Bronchial epithelial cell (primary cell): Measurements from ENCODE around the gene FBXO2. TPM values are rescaled to one million over a fixed set of nuclear protein-coding genes. Genes with fewer than 3 reads are reported as not detected.

Experiments used
- DNase-seq: peaks from one replicate; pipeline ENCODE4 v3.0.0-alpha.2; 2010; ENCODE audit warnings: low read depth
- FAIRE-seq: peaks from 2 replicates; lab custom pipeline; 2011; peaks lifted over from hg19 to GRCh38; lab: Jason Lieb, UNC
- H3K27me3 ChIP-seq: 2 replicates; pipeline ENCODE4 v1.5.1; 2011; ENCODE audit warnings: low read length; ENCODE audit not compliant: control insufficient read depth, insufficient read depth
- H3K36me3 ChIP-seq: 2 replicates; pipeline ENCODE4 v1.5.1; 2011; ENCODE audit warnings: low read length; ENCODE audit not compliant: control insufficient read depth, insufficient read depth
- H3K4me3 ChIP-seq: 2 replicates; pipeline ENCODE4 v1.5.1; 2011; ENCODE audit warnings: mild to moderate bottlenecking, low read depth, low read length, control low read depth
- total RNA-seq: library from RNA; depleted of rRNA; stranded (reverse); fragments of >200 nt; gene quantifications from 2 replicates; pipeline ENCODE4 v1.2.1, GENCODE V29; 2014
- TF ChIP-seq, protein P1 (sequence below): IDR thresholded peaks from 2 replicates; pipeline ENCODE4 v1.5.1; 2011; ENCODE audit warnings: mild to moderate bottlenecking, moderate library complexity, low read length, control low read depth, inconsistent platforms; ENCODE audit not compliant: insufficient read depth, severe bottlenecking

FBXO2 gene
- total RNA-seq, 1 donor from 2014 or later: 49.5 TPM

DNA sequence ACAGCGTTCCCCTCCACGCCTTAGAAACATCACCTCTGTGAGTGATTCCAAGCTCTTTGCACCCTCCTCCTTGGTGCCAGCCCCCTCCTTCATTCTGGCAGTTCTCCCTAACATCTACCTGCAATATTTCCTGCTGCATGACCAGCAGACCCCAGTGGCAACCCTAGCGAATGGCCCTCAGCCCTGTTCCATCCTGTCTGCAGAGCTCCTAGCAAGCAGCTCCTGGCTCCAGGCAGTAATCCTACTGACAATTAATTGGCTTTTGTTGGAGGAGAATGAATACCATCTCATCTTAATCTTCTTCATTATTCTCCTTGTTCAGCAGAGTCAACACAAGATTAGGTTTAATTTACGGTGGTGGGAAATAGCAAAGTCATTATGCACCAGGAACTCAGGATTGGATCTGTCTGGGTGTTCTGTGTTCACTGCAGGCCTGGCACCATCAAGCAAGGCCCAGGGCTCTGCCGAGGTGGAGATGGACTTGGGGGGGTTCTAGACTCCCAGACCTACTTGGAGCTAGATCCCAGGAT, 12.4 kb downstream of the FBXO2 start:
- H3K4me3 ChIP-seq: no peak overlapping the region
- TF ChIP-seq, protein P1, sequence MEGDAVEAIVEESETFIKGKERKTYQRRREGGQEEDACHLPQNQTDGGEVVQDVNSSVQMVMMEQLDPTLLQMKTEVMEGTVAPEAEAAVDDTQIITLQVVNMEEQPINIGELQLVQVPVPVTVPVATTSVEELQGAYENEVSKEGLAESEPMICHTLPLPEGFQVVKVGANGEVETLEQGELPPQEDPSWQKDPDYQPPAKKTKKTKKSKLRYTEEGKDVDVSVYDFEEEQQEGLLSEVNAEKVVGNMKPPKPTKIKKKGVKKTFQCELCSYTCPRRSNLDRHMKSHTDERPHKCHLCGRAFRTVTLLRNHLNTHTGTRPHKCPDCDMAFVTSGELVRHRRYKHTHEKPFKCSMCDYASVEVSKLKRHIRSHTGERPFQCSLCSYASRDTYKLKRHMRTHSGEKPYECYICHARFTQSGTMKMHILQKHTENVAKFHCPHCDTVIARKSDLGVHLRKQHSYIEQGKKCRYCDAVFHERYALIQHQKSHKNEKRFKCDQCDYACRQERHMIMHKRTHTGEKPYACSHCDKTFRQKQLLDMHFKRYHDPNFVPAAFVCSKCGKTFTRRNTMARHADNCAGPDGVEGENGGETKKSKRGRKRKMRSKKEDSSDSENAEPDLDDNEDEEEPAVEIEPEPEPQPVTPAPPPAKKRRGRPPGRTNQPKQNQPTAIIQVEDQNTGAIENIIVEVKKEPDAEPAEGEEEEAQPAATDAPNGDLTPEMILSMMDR: no peak
- FAIRE-seq: peak; percentile 7
- H3K27me3 ChIP-seq: no peaks in the 10 kb centered on the region
- no peak for DNase-seq
- H3K36me3 ChIP-seq: no peaks in the 10 kb centered on the region

DNA sequence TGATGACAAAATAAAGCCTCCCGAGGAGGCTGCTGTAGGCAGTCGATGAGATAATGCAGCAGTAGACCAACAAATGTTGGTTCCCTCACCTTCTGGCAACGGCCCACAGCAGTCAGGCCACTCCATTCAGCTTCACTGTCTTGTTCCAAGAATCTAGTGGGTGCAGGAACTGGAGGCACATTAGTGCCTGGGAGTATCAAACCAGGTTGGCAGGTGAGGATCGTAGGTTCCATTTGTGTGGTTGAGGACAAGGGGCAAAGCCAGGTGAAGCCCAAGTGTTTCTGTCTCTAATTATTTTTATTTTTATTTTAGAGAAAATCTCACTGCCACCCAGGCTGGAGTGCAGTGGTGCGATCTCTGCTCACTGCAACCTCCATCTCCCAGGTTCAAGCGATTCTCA, 13.3 kb downstream of the FBXO2 start:
- FAIRE-seq (no peak), DNase-seq (no peak)
- no peaks in the 10 kb centered on the region for H3K36me3 ChIP-seq
- H3K4me3 ChIP-seq: no peak overlapping the region
- TF ChIP-seq, protein P1: no peak
- no peaks in the 10 kb centered on the region for H3K27me3 ChIP-seq

DNA sequence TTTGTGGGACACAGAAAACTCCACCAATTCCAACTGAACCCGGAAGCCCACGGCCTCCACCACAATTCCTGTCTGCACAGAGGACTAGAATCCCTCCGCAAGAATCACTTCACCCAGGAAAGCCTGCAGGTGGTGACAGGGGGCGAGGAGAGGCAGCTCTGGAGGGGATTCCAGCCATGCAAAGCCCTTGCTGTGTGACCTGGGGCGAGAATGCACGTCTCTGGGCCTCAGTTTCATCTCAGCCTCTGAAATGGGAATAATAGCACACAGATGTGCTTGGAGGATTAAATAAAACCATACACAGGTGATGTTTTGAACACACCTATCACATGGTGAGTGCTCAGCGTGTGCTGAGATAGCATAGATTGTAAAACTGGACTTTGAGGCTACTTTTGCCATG, 14.1 kb downstream of the FBXO2 start:
- TF ChIP-seq, protein P1: no peak

DNA sequence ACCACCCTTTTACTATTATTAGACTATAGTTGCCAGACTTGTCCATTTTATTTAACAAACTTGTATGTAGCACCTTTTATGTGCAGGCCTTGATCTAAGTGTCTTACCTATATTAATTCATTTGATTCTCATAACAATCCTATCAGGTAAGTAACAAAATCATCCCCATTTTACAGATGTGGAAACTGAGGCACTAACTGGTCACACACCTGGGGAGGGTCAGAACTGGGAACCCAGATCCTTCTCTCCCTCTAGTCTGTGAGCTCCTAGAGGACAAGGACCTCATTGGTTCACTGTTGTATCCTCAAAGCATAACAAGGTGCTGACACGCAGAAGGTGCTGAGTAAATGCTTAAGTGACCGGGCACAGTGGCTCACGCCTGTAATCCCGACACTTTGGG, 14.9 kb downstream of the FBXO2 start:
- Histone ChIP-seq H3K36me3 (no peaks in the 10 kb centered on the region), H3K4me3 (no peak overlapping the region), H3K27me3 (no peaks in the 10 kb centered on the region)
- no peak for DNase-seq
- TF ChIP-seq, protein P1: no peak
- FAIRE-seq: no peak

More for the DNA sequence above, 14.1 kb downstream of the FBXO2 start:
- Histone ChIP-seq H3K4me3 (no peak overlapping the region), H3K36me3 (no peaks in the 10 kb centered on the region), H3K27me3 (no peaks in the 10 kb centered on the region)
- DNase-seq (no peak), FAIRE-seq (no peak)

DNA sequence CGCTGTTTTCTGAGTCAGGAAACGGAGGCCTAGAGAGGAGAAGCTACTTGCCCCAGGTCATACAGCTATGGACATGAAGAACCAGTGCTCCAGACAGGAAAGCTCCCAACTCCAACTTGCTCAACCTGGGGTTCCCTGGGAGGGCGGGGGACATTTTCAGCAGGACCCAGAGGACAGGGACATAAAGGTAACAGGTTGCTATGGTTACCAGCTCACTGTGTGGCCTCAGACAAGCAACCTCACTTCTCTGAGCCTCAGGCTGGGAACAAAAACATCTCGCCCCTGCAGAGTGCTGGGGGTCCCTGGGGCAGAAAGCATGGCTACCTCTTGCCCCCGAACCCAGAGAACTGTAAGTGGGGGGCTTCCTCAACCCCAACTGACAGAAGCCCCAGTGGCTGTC, 16.1 kb downstream of the FBXO2 start:
- Histone ChIP-seq H3K4me3 (no peak overlapping the region), H3K27me3 (no peaks in the 10 kb centered on the region), H3K36me3 (no peaks in the 10 kb centered on the region)
- DNase-seq: no peak
- TF ChIP-seq, protein P1: no peak
- FAIRE-seq: no peak
